ENCODE measurements around the gene SHISA7. TPM values are rescaled to one million over a fixed set of nuclear protein-coding genes. Genes with fewer than 3 reads are reported as not detected.

SHISA7 gene
- polyA plus RNA-seq, 1 of the 3 experiments (the other 2 are of a cell fraction) = 0.02 TPM

DNA sequence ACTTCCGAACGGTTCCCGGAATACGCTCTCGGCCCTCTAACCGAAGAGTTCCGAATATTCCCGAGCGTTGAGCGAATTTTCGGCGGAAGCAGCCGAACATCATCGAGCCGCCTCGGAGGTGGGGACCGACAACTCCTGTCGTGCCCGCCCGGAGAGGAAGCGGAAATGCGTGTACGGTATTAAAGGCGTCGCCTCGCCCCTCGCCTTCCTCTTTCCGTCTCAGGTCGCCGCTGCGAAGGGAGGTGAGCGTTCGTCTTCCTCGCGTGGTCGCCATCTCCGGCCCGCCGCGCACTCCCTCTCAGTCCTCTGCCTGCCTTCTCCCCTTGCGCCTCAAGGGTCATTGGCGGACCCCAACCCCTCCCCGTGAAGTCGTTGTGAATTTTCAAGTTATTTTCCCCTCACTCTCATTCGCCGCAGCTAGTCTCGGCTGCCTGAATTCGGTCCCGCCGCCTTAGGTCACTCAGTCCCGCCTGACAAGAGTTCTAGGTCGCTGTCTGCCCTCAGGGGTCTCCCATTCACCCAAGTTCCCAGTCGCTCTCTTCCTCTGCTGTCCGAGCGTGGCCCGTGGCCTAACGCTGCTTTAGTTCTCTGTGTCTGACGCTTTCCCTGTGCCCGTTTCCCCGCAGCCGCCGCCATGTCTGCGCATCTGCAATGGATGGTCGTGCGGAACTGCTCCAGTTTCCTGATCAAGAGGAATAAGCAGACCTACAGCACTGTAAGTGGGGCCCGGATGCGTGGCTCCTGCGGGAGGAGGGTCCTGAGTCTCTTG, 57.2 kb downstream of the SHISA7 start, which contains the start of gene RPL28:
Gene RPL28, plus strand, starts transcription at position 209 of the 769 bp plus-strand sequence. Its CDS starts 426 bp downstream, at position 635.
- H3K27me3 ChIP-seq (ENCODE audit: insufficient read depth) = no peaks in the 10 kb centered on the region
- H3K9me2 ChIP-seq = no peaks in the 10 kb centered on the region
- WGBS (ENCODE audit: low lambda C conversion rate) = under 1% methylated on average over 45 of the region's 68 CpGs
- TF ChIP-seq SIN3A (IDR thresholded peaks at IDR 0.05; ENCODE audit: borderline replicate concordance, low read depth, low read length) = peak; percentile 97
- TF ChIP-seq POLR2AphosphoS5 (IDR thresholded peaks at IDR 0.05; ENCODE audit: low read depth, low read length) = peak; percentile 100
- TF ChIP-seq ELF1 (IDR thresholded peaks at IDR 0.05) = peak; percentile 63
- TF ChIP-seq GABPA (IDR thresholded peaks at IDR 0.05; ENCODE audit: low read depth) = peak; percentile 90
- no peak for TF ChIP-seq RCOR1 (IDR thresholded peaks at IDR 0.05; ENCODE audit: low read length)
- TF ChIP-seq MXI1 (IDR thresholded peaks at IDR 0.05; ENCODE audit: low read depth, low read length) = peak; percentile 21; the same call in 1 of the 2 replicates
- TF ChIP-seq TAF1 (IDR thresholded peaks at IDR 0.05; ENCODE audit: borderline replicate concordance, low read depth, low read length) = peak; percentile 100
- no peak for TF ChIP-seq SMC3 (IDR thresholded peaks at IDR 0.05; ENCODE audit: low read depth, low read length)
- peak; percentile 53 for TF ChIP-seq YY1 (IDR thresholded peaks at IDR 0.05; ENCODE audit: low read depth)
- TF ChIP-seq, protein P1, sequence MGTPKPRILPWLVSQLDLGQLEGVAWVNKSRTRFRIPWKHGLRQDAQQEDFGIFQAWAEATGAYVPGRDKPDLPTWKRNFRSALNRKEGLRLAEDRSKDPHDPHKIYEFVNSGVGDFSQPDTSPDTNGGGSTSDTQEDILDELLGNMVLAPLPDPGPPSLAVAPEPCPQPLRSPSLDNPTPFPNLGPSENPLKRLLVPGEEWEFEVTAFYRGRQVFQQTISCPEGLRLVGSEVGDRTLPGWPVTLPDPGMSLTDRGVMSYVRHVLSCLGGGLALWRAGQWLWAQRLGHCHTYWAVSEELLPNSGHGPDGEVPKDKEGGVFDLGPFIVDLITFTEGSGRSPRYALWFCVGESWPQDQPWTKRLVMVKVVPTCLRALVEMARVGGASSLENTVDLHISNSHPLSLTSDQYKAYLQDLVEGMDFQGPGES (IDR thresholded peaks at IDR 0.05; ENCODE audit: low read depth, low read length) = no peak; the same call in 1 of the 2 replicates
- TF ChIP-seq, protein P2, sequence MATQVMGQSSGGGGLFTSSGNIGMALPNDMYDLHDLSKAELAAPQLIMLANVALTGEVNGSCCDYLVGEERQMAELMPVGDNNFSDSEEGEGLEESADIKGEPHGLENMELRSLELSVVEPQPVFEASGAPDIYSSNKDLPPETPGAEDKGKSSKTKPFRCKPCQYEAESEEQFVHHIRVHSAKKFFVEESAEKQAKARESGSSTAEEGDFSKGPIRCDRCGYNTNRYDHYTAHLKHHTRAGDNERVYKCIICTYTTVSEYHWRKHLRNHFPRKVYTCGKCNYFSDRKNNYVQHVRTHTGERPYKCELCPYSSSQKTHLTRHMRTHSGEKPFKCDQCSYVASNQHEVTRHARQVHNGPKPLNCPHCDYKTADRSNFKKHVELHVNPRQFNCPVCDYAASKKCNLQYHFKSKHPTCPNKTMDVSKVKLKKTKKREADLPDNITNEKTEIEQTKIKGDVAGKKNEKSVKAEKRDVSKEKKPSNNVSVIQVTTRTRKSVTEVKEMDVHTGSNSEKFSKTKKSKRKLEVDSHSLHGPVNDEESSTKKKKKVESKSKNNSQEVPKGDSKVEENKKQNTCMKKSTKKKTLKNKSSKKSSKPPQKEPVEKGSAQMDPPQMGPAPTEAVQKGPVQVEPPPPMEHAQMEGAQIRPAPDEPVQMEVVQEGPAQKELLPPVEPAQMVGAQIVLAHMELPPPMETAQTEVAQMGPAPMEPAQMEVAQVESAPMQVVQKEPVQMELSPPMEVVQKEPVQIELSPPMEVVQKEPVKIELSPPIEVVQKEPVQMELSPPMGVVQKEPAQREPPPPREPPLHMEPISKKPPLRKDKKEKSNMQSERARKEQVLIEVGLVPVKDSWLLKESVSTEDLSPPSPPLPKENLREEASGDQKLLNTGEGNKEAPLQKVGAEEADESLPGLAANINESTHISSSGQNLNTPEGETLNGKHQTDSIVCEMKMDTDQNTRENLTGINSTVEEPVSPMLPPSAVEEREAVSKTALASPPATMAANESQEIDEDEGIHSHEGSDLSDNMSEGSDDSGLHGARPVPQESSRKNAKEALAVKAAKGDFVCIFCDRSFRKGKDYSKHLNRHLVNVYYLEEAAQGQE (IDR thresholded peaks at IDR 0.05; ENCODE audit: low read depth, low read length) = peak; percentile 81; the same call in 1 of the 2 replicates
- no peak for TF ChIP-seq EZH2phosphoT487 (IDR thresholded peaks at IDR 0.05; ENCODE audit: borderline replicate concordance, low read depth)
- TF ChIP-seq, protein P3, sequence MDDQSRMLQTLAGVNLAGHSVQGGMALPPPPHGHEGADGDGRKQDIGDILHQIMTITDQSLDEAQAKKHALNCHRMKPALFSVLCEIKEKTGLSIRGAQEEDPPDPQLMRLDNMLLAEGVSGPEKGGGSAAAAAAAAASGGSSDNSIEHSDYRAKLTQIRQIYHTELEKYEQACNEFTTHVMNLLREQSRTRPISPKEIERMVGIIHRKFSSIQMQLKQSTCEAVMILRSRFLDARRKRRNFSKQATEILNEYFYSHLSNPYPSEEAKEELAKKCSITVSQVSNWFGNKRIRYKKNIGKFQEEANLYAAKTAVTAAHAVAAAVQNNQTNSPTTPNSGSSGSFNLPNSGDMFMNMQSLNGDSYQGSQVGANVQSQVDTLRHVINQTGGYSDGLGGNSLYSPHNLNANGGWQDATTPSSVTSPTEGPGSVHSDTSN (IDR thresholded peaks at IDR 0.05) = no peak
- TF ChIP-seq, protein P4, sequence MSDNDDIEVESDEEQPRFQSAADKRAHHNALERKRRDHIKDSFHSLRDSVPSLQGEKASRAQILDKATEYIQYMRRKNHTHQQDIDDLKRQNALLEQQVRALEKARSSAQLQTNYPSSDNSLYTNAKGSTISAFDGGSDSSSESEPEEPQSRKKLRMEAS (IDR thresholded peaks at IDR 0.05; ENCODE audit: low read depth) = peak; percentile 64
- no peak for TF ChIP-seq TEAD4 (IDR thresholded peaks at IDR 0.05; ENCODE audit: borderline replicate concordance, insufficient read depth)
- TF ChIP-seq, protein P5, sequence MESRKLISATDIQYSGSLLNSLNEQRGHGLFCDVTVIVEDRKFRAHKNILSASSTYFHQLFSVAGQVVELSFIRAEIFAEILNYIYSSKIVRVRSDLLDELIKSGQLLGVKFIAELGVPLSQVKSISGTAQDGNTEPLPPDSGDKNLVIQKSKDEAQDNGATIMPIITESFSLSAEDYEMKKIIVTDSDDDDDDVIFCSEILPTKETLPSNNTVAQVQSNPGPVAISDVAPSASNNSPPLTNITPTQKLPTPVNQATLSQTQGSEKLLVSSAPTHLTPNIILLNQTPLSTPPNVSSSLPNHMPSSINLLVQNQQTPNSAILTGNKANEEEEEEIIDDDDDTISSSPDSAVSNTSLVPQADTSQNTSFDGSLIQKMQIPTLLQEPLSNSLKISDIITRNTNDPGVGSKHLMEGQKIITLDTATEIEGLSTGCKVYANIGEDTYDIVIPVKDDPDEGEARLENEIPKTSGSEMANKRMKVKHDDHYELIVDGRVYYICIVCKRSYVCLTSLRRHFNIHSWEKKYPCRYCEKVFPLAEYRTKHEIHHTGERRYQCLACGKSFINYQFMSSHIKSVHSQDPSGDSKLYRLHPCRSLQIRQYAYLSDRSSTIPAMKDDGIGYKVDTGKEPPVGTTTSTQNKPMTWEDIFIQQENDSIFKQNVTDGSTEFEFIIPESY (IDR thresholded peaks at IDR 0.05; ENCODE audit: borderline replicate concordance, low read depth) = no peak
- H3K4me2 ChIP-seq = peak within 1 kb of the TSS; percentile 100
- H3K36me3 ChIP-seq (replicated peaks in 1 of 2; ENCODE audit: control insufficient read depth in 1 of 2, insufficient read depth in 2 of 2, low read length in 1 of 2) = peaks cover 39% of the 10 kb centered on the region in 2 experiments
- H3F3A ChIP-seq (replicated peaks; ENCODE audit: insufficient read depth) = peaks cover 29% of the 10 kb centered on the region
- H3K27ac ChIP-seq (ENCODE audit: low read depth in 2 of 2, low read length in 1 of 2) = peak within 1 kb of the TSS; percentile 98
- peak within 1 kb of the TSS; percentile 97 for H3K9ac ChIP-seq
- ChIA-PET POLR2A (no interaction called here), CTCF (interaction anchor here (0.7 to 5.3 kb wide), 3 partner anchors 84 to 244 kb away, joined by 3 to 22 read pairs (median 19); no protein-coding TSS in a partner anchor)
- peaks cover 48% of the 10 kb centered on the region for H3K79me2 ChIP-seq (ENCODE audit: insufficient read depth)
- no peaks in the 10 kb centered on the region for H3K9me3 ChIP-seq
- peak within 1 kb of the TSS; percentile 86 to 97 for H3K4me3 ChIP-seq (ENCODE audit: low read depth in 2 of 2, low read length in 1 of 2)
- peak within 1 kb of the TSS; percentile 94 for H2AFZ ChIP-seq (ENCODE audit: low read depth)
- peaks cover 25 to 51% of the 10 kb centered on the region in 2 experiments; a peak in 3 of 4 replicates for H3K4me1 ChIP-seq (ENCODE audit: control insufficient read depth in 1 of 2, insufficient read depth in 2 of 2, low read depth in 1 of 2, low read length in 1 of 2)
- peak; percentile 94 for DNase-seq
- peaks cover 50% of the 10 kb centered on the region for H4K20me1 ChIP-seq (ENCODE audit: insufficient read depth)
